ENCODE measurements around the gene DEFB131B.
"Not testable (repeated sequence)": the region's sequence is repeated elsewhere in the genome, so short reads cannot be mapped to it uniquely, and the experiment has no call there.

DEFB131B gene

GRCh38 chr11:71878059-71878458 lies at the start of gene DEFB131B:
TSS of gene DEFB131B (plus strand) at chr11:71878453. CDS start at chr11:71878453, 0 bp downstream.
- not testable (repeated sequence) for DNase-seq (ENCODE audit: low spot score)

GRCh38 chr11:71829247-71829646 lies 49.0 kb upstream of the DEFB131B start:
- not testable (repeated sequence) for DNase-seq (ENCODE audit: low spot score)

DNA sequence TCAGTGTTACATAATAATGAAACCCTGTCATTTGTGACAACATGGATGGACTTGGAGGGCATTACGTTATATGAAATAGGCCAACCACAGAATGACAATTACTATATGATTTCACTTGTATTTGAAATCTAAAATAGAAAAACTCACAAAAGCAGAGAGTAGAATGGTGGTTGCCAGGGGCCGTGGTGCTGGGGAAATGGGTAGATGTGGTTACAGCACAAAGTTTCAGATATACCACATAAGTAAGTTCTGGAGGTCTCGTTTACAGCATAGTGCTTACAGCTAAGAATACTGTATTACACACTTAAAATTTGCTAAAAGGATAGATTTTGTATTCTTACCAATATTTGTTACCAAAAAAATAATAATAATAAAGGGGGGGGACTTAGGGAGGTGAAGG lies 48.6 kb upstream of the DEFB131B start:
- not testable (repeated sequence) for DNase-seq (ENCODE audit: low spot score)

DNA sequence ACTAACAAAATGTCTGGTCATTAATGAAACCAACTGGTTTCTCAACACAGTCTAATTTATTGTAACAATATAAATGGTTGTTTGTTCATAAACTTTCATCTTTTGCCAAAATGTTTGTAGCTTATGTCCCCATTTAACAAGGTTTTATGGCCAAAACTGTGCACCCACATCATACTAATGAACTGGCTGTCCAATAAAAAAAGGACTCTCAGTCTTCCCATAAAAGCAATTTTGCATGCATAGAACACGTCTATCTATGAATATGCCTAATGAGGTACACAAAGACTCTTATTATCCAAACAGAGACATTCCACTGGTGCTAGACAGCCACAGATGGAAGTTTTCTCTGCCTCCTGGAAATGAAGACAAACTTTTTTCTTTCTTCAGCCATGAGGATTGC lies 45.4 kb upstream of the DEFB131B start, which contains the start of gene DEFB108B:
DEFB108B (plus strand) TSS at position 390 of the 400 bp plus-strand sequence; CDS start at position 390, 0 bp downstream.
- DNase-seq (ENCODE audit: low spot score), result not testable (repeated sequence)

DNA sequence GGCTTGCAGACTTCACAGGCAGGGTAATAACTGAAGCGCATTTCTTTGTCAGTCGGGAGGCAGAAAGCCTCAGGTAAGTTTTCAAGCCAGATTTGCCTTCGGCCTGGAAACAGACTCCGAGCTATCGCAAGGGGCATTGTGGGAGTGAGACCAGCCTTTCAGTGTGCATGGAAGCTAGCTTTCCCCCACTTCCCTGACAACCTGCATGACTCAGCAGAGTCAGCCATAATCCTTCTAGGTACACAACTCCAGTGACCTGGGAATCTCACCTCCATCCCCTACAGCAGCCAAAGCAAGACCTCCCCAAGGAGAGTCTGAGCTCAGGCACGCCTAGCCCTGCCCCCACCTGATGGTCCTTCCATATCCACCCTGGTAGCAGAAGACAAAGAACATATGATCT lies 35.5 kb upstream of the DEFB131B start:
- not testable (repeated sequence) for DNase-seq (ENCODE audit: low spot score)

GRCh38 chr11:71843355-71843754 lies 34.9 kb upstream of the DEFB131B start:
- not testable (repeated sequence) for DNase-seq (ENCODE audit: low spot score)

- no peak for DNase-seq (ENCODE audit: low spot score)
Observed at GRCh38 chr11:71843858-71844257, 34.4 kb upstream of the DEFB131B start.

GRCh38 chr11:71853895-71854294 lies 24.4 kb upstream of the DEFB131B start:
- not testable (repeated sequence) for DNase-seq (ENCODE audit: low spot score)

- not testable (repeated sequence) for DNase-seq (ENCODE audit: low spot score)
Observed at GRCh38 chr11:71855880-71856279, 22.4 kb upstream of the DEFB131B start.

DNA sequence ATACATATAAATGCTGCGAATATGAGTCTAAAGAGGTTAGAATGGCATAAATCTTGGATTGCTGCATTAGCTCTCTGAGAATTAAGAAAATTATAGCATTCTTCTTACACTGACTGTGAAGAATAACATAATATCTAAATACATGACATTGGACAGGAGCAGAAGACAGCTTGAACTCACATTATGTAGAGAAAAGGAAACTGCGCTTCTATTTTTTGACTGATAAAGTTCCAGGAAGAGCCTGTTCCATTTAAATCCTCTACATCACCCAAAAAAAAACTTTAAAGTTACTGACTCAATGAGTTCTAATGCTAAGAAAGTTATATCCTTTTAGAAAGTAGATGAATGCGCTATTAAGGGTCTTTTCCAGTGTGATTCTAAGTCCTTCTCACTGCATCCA lies 17.4 kb upstream of the DEFB131B start:
- not testable (repeated sequence) for DNase-seq (ENCODE audit: low spot score)

GRCh38 chr11:71863978-71864627 lies 14.2 kb upstream of the DEFB131B start:
- DNase-seq (ENCODE audit: low spot score), result not testable (repeated sequence)

- not testable (repeated sequence) for DNase-seq (ENCODE audit: low spot score)
Observed at GRCh38 chr11:71867209-71867608, 11.0 kb upstream of the DEFB131B start.

DNA sequence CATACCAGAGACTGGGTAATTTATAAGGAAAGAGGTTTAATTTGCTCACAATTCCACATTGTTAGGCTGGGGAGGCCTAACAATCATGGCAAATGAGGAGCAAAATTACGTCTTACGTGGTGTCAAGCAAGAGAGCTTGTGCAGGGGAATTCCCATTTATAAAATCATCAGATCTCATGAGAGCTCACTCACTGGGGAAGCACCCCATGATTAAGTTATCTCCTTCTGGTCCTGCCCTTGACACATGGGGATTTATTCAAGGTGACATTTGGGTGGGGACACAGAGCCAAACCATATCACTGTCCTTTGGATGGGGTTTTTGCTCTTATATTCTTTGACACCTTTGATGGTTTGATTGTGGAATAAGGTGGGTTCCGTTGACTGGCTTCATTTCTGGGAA lies 8.3 kb upstream of the DEFB131B start:
- not testable (repeated sequence) for DNase-seq (ENCODE audit: low spot score)

DNA sequence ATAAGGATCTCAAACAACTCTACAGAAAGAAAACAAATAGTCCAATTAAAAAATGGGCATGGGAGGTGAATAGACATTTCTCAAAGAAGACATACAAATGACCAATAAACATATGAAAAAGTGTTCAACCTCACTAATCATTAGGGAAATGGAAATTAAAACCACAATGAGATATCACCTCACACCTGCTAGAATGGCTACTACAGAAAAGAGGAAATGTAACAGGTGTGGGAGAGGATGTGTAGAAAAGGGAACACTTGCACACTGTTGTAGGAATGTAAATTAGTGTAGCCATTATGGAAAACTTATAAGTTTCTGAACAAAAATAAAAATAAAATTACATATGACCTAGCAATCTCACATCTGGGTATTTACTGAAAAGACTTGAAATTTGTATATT lies 7.6 kb upstream of the DEFB131B start:
- not testable (repeated sequence) for DNase-seq (ENCODE audit: low spot score)

GRCh38 chr11:71876262-71876661 lies 2.0 kb upstream of the DEFB131B start:
- not testable (repeated sequence) for DNase-seq (ENCODE audit: low spot score)

DNA sequence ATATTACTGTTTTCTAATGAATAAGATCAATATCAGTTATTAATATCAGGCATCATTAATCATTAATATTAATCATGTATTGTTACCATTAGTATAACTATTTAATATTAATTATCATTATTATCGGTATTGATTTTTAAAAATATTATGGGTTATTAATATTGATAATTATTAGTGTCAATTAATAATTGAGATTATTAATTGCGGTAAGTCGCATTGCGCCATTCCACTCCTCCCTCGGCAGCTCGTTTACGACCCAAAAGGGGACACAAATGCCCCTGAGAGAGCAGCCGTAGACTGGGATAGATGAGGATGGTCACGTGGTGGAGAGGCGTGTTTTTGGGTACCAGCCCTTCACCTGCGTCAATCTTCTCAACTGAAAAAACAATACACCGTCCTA lies 7.6 kb downstream of the DEFB131B start:
- DNase-seq (ENCODE audit: low spot score), result not testable (repeated sequence)

DNA sequence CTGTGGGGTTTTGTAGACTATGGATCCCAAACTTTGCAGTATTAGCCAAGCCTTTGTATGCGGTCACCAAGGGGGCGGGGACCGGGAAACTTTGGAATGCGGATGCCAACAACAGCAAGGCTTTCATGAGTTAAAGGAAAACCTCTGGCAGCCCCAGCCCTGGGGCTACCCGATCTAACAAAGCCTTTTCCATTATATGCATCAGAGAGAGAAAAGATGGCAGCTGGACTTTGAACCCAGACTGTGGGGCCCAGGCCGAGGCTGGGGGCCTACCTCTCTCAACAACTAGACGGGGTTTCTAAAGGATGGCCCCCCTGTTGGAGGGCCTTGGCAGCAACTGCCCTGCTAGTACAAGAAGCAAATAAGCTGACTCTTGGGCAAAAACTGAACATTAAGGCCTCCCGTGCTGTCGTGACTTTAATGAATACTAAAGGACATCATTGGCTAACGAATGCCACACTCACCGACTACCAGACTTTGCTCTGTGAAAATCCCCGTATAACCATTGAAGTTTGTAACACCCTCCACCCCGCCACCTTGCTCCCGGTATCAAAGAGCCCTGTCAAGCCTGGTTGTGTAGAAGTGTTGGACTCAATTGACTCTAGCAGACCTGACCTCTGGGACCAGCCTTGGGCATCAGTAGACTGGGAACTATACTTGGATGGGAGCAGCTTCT lies 10.2 kb downstream of the DEFB131B start:
- not testable (repeated sequence) for DNase-seq (ENCODE audit: low spot score)

DNA sequence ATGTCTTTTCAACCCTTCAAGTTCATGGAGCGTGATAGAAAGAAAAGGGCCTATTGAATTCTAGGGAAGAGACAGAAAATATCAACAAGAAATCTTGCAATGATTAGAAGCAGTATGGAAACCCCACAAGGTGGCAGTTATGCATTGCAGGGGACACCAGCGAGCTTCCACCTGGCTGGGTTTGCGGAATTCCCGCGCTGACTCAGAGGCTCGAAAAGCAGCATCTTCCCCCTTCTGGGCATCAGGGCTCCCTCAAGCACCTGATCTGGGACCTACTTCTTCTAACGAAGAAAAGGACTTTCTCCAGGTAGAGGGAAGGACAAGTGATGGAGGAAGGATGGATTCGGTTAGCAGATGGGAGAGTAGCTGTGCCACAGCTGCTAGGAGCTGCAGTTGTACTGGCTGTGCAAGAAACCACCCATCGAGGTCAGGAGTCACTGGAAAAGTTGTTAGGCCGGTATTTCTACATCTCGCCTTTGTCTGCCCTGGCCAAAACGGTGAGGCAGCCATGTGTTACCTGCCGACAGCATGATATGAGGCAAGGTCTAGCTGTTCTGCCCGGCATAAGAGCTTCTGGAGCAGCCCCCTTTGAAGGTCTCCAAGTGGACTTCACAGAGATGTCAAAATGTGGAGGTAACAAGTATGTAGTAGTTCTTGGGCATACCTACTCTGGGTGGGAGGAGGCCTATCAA lies 11.1 kb downstream of the DEFB131B start:
- not testable (repeated sequence) for DNase-seq (ENCODE audit: low spot score)

- DNase-seq (ENCODE audit: low spot score), result no peak
Observed at GRCh38 chr11:71895961-71896360, 17.7 kb downstream of the DEFB131B start.

DNA sequence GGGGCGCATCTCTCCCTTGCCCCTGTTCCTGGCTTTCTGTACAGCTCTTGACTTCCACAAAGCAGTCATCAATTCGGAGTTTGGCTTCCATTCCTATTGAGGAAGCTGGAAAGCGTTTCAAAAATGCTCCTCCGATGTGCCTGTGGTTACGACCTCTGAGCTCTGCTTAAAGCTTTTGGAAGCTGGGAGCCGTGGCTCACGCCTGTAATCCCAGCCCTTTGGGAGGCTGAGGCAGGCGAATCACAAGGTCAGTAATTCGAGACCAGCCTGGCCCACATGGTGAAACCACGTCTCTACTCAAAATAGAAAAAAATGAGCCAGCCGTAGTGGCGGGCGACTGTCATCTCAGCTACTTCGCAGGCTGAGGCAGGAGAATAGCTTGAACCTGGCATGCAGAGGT lies 22.9 kb downstream of the DEFB131B start:
- DNase-seq (ENCODE audit: low spot score), result not testable (repeated sequence)

DNA sequence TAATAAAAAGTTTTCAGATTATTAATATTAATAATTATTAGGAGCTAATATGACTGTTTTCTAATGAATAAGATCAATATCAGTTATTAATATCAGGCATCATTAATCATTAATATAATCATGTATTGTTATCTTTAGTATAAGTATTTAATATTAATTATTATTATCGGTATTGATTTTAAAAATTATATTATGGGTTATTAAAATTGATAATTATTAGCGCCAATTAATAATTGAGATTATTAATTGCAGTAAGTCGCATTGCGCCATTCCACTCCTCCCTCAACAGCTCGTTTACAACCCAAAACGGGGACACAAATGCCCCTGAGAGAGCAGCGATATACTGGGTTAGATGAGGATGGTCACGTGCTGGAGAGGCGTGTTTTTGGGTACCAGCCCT lies 30.0 kb downstream of the DEFB131B start:
- DNase-seq (ENCODE audit: low spot score), result no peak

DNA sequence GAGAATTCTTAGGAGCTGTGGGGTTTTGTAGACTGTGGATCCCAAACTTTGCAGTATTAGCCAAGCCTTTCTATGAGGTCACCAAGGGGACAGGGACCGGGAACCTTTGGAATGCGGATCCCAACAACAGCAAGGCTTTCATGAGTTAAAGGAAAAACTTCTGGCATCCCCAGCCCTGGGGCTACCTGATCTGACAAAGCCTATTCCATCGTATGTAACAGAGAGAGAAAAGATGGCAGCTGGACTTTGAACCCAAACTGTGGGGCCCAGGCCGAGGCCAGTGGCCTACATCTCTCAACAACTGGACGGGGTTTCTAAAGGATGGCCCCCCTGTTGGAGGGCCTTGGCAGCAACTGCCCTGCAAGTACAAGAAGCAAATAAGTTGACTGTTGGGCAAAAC lies 32.5 kb downstream of the DEFB131B start:
- DNase-seq (ENCODE audit: low spot score), result not testable (repeated sequence)
